Ovary (tissue), 3 donors: ENCODE data around the gene EYA4.

ENCODE experiments used
- CTCF ChIP-seq, 3 donors: fragments of 450-650 bp in 2 of 3; fragments of 200-600 bp in 1 of 3; IDR thresholded peaks; one replicate each; pipeline versions ENCODE4 v1.5.1 to v1.8.0; 2016 to 2022; ENCODE audit warnings: antibody characterized with exemption in 3 of 3, mild to moderate bottlenecking in 1 of 3
- EP300 ChIP-seq: sonication (generic); formaldehyde crosslinking; IDR thresholded peaks from one replicate; pipeline ENCODE4 v1.6.1; 2017; ENCODE audit warnings: antibody characterized with exemption
- donor health status: DM: no; HTN: no; CAD: no.

DNA sequence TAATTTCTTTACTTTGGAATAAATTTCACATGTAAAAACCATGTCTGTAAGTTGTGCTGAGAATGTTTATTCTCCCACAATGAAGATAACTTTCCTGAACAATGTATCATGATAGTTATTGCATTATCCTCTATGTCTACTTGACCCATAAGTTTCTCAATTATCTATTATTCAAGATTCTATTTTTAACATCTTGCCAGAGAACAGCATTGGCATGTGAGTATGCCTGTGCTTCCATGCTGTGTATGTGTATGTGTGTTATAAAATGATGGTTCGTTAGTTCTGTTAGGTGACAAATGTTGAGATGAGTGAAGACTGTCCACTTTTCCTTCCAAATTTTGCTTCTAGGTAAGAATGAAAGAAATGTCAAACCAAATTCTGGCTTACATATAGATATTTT, 111.9 kb downstream of the EYA4 start:
- TF ChIP-seq CTCF (IDR thresholded peaks at IDR 0.05) (no peak), EP300 (no peak)
